Cardiac muscle cell (in vitro differentiated cells and primary cell): Measurements from ENCODE around the gene GAPVD1. TPM values are rescaled to one million over a fixed set of nuclear protein-coding genes. Genes with fewer than 3 reads are reported as not detected.
"Not testable (repeated sequence)": the region's sequence is repeated elsewhere in the genome, so short reads cannot be mapped to it uniquely, and the experiment has no call there.

ENCODE experiments used
- DNase-seq, 2 donors: peaks; one replicate each; pipeline versions ENCODE4 v3.0.0 to v3.0.0-alpha.2; 2010 to 2017; ENCODE audit warnings: low read depth in 1 of 2, low spot score in 1 of 2
- H3K27ac ChIP-seq: fragments of 200-600 bp; sonication (generic); 2 replicates; pipeline ENCODE4 v1.5.1; 2016
- H3K27me3 ChIP-seq: fragments of 200-600 bp; sonication (generic); 2 replicates; pipeline ENCODE4 v1.6.0; 2016; ENCODE audit warnings: control low read depth
- H3K36me3 ChIP-seq: fragments of 200-600 bp; sonication (generic); 2 replicates; pipeline ENCODE4 v1.5.1; 2016; ENCODE audit warnings: control low read depth
- H3K4me1 ChIP-seq: fragments of 200-600 bp; sonication (generic); 2 replicates; pipeline ENCODE4 v1.8.1; 2017; ENCODE audit warnings: low read depth, mild to moderate bottlenecking, mixed run types
- H3K4me3 ChIP-seq: fragments of 200-600 bp; sonication (generic); 2 replicates; pipeline ENCODE4 v1.5.1; 2016; ENCODE audit warnings: mild to moderate bottlenecking
- H3K9me3 ChIP-seq: fragments of 200-600 bp; sonication (generic); 2 replicates; pipeline ENCODE4 v1.5.1; 2017; ENCODE audit warnings: low read depth, mild to moderate bottlenecking, control low read depth
- polyA plus RNA-seq: library from polyadenylated mRNA; unstranded; fragments of >200 nt; fragmentation: Nextera tagmentation; extraction: Ambion mirVana; gene quantifications from 2 replicates; pipeline ENCODE4 v1.2.1, GENCODE V29; 2016
- total RNA-seq: library from RNA; depleted of rRNA; stranded (reverse); fragments of >200 nt; gene quantifications from 2 replicates; pipeline ENCODE4 v1.2.3, GENCODE V29; 2016
- TF ChIP-seq, protein P1 (sequence below): IDR thresholded peaks from 2 replicates; pipeline ENCODE4 v1.5.1; 2012; ENCODE audit warnings: low read depth, mild to moderate bottlenecking, low read length

The GAPVD1 gene
- total and polyA plus RNA-seq, 2 experiments from 2014 or later = 34.2 to 39.3 TPM

DNA sequence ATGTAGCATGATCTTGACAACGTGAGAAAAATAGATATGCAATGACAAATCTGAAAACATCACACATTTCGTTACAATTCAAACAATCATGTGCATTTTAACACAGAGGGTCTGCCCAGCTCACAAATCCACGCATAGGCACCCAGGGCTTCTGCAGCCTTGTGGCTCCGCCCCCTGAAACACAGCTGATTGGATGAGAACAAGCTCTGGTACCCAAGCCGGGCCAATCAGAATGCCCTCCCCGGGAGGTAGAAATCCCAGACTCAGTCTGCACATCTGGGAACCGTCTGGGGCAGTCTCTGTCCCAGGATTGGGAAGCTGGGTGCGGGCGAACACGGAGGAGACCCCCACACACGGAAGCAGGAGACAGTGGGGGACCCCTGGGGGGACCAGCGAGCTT, 137.5 kb downstream of the GAPVD1 start:
- TF ChIP-seq, protein P1, sequence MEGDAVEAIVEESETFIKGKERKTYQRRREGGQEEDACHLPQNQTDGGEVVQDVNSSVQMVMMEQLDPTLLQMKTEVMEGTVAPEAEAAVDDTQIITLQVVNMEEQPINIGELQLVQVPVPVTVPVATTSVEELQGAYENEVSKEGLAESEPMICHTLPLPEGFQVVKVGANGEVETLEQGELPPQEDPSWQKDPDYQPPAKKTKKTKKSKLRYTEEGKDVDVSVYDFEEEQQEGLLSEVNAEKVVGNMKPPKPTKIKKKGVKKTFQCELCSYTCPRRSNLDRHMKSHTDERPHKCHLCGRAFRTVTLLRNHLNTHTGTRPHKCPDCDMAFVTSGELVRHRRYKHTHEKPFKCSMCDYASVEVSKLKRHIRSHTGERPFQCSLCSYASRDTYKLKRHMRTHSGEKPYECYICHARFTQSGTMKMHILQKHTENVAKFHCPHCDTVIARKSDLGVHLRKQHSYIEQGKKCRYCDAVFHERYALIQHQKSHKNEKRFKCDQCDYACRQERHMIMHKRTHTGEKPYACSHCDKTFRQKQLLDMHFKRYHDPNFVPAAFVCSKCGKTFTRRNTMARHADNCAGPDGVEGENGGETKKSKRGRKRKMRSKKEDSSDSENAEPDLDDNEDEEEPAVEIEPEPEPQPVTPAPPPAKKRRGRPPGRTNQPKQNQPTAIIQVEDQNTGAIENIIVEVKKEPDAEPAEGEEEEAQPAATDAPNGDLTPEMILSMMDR = no peak
- DNase-seq = no peak
- Histone ChIP-seq H3K4me3 (no peak overlapping the region), H3K4me1 (no peaks in the 10 kb centered on the region), H3K27ac (no peak overlapping the region), H3K27me3 (no peaks in the 10 kb centered on the region), H3K36me3 (no peaks in the 10 kb centered on the region), H3K9me3 (no peaks in the 10 kb centered on the region)

DNA sequence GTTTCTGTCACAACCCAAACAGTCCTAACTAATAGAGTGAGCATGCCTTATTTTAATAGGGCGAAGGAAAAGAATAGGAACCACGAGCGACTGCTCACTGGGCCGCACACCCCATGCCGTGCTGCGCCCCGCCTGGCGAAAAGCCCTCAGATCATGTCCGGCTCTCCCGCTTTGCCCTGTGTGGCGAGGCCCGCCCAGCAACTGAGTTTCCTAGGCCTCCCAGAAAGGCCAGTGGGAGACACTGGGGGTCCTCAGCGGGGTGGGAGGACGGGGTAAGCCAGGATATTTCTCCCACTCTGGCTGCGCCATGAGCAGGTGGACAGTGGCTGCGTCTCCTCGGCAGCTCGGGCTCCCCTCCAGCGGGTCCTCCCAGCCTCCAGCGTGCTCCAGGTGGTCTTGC, 138.0 kb downstream of the GAPVD1 start:
- no peaks in the 10 kb centered on the region for H3K4me1 ChIP-seq
- no peaks in the 10 kb centered on the region for H3K9me3 ChIP-seq
- H3K27ac ChIP-seq = no peak overlapping the region
- TF ChIP-seq, protein P1 = no peak
- no peak overlapping the region for H3K4me3 ChIP-seq
- H3K27me3 ChIP-seq = no peaks in the 10 kb centered on the region
- DNase-seq = no peak
- H3K36me3 ChIP-seq = no peaks in the 10 kb centered on the region

DNA sequence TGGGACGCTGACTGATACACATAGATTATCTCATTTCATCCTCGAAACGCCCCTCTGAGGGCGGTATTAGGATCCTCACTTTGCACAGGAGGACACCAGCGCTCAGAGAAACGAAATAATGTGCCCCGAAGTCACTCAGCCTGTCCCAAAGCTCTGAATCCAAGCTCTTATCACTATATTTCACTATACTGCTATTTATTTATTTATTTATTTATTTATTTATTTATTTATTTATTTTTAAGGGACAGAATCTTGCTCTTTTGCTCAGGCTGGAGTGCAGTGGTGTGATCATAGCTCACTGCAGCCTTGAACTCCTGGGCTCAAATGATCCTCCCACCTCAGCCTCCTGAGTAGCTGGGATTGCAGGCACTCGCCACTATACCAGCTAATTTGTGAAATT, 138.6 kb downstream of the GAPVD1 start:
- not testable (repeated sequence) for H3K27ac ChIP-seq, DNase-seq, H3K4me3 ChIP-seq, H3K27me3 ChIP-seq, H3K4me1 ChIP-seq, H3K36me3 ChIP-seq, H3K9me3 ChIP-seq

DNA sequence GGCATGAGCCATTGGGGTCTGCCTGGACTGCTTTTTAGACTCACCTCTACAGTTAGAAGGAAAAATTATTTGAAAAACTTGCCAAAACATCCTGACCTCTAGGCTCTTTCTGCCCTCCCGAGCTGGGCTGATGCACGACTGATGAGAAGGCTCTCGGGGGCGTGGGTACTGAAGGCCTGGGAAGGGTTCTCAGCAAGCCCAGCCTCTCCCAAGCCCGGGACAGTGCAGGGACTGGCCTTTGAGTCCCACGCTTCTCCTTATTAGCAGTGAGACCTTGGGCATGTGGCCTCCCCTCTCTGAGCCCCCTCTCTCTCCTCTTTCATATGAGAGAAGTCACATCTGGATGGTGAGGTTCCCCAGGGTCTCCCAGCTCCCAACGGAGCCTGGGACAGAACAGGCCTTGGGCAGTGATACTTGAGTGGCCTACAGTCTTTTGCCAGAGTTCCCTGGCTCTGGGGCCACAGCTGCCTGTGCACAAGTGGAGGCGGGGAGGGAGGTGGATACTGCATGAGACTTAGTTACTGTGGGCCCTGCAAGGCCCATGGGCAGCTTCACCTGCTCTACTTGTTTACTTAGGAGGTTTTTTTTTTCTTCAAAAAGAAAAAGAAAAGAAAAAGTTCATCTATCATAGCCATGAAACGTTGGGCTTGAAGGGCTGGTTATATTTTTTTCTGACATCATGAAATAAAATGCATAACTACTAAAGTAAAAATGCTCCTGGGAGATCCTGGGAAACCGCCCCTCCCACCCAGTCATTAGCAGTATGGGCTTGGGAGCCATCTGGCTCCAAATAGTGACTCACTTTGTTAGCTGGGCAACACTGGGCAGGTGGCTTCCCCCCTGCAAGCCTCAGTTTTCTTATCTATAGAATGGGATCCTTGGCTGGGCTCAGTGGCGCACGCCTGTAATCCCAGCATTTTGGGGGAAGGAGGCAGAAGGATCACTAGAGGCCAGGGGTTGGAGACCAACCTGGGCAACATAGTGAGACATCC, 139.4 kb downstream of the GAPVD1 start:
- DNase-seq = no peak
- Histone ChIP-seq H3K4me3 (no peak overlapping the region), H3K27ac (no peak overlapping the region), H3K9me3 (no peaks in the 10 kb centered on the region), H3K27me3 (no peaks in the 10 kb centered on the region), H3K36me3 (no peaks in the 10 kb centered on the region), H3K4me1 (no peaks in the 10 kb centered on the region)
- TF ChIP-seq, protein P1 = no peak

DNA sequence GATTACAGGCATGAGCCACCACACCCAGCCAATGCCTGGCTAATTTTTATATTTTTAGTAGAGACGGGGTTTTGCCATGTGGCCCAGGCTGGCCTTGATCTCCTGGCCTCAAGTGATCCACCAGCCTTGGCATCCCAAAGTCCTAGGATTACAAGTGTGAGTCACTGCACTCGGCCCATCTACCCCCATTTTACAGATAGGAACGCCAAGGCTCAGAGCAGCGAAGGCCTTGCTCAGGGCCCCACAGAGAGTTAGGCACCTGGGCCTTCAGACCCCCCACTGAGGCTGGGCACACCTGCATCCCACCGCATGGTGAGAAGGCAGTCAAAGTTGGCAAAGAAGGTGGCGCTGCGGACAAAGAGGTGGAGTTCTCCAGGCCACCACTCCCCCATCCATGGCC, 143.1 kb downstream of the GAPVD1 start:
- H3K27me3 ChIP-seq = no peaks in the 10 kb centered on the region
- TF ChIP-seq, protein P1 = no peak
- DNase-seq = no peak
- H3K4me1 ChIP-seq = peaks cover 5% of the 10 kb centered on the region
- H3K9me3 ChIP-seq = no peaks in the 10 kb centered on the region
- H3K4me3 ChIP-seq = no peak overlapping the region
- H3K36me3 ChIP-seq = no peaks in the 10 kb centered on the region
- H3K27ac ChIP-seq = no peak overlapping the region

DNA sequence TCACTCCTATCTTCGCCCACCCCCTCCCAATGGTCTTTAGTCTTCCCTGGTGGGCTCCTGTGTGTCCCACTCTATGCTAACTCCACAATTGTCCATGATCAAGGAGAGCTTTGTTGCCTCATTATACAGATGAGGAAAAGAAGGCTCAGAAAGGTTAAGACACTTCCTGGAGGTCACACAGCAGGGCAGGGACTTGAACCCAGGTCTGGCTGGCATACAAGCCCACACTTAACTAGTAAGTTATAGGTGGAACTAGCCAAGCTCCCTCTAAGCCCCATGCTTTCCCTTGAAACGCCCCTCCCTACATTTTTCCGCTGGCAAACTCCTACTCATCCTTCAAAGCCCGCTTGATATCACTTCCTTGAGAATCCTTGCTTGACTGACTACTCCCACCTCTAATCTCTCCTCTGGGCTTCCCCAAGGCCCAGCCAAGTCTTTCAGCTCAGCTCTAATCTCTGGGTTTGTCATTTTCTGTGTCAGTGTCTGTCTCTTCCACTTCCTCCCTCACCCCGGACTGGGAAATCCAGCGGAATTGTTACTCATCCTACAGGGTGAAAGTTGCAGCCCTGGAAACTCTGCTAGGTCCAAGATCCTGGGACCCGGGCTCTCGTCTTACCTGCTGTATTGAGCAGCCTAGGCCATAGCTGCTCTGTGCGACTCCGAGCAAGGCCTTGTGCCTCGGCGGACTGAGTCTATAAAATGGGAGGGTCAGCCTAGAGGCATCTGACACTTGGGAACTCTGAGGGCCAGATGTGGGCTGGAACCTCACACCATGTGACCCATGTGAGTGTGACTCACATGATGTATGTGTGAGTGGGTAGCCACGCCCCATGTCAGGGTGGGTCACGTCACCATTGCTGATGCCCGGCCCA, 144.5 kb downstream of the GAPVD1 start:
- H3K4me1 ChIP-seq = peaks cover 5% of the 10 kb centered on the region
- peak in 1 of 2 donors; percentile 39 for DNase-seq
- no peak overlapping the region for H3K27ac ChIP-seq
- TF ChIP-seq, protein P1 = no peak
- H3K36me3 ChIP-seq = no peaks in the 10 kb centered on the region
- H3K27me3 ChIP-seq = no peaks in the 10 kb centered on the region
- H3K4me3 ChIP-seq = no peak overlapping the region
- H3K9me3 ChIP-seq = no peaks in the 10 kb centered on the region
